GM21447 (cell line): ENCODE data around the gene UQCRC1.
A peak's percentile ranks its signal among the peaks of the same experiment; 100 is the strongest.
"Not testable (repeated sequence)": the region's sequence is repeated elsewhere in the genome, so short reads cannot be mapped to it uniquely, and the experiment has no call there.

Experiments
- ATAC-seq: cut with Tn5 transposase; IDR thresholded peaks from one replicate; pipeline ENCODE4 v1.9.1; 2021; ENCODE audit not compliant: unreplicated experiment

UQCRC1 gene

DNA sequence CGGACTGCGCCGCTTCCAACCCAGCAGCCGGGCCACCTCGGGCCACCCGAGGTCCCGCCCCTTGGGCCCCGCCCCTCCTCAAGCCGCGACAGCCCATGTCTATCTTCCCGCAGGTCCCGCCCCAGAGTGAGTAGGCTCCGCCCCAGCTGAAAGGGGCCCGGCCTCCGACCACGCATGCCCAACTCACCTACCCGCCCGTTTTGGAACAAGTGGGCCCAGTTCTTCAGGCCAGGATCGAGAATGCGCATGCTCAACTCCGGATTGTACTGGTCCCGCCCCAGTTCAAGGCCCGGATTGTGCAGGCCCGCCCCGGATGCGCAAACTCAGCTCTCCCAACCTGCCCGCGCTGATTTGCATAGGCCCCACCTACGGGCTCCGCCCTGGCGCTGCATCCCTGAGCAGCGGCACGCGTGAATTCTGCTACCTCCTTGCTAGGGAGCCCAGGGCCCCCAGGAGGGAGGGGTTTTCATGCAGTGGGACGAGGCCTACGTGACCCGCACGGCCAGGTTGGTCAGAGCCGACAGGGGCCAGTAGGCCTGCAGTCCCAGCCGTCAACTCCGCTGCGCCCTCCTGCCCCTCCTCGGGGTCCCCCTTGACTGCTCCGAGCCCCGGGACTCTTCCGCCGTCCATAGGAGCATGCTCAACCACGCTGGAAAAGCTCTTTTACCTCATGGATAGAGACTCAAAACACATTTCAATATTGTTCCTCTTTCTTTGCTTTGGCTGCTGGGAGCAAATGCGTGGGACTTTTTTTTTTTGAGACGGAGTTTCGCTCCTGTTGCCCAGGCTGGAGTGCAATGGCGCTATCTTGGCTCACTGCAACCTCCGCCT is 52.4 kb downstream of the UQCRC1 start, which contains the start of gene PFKFB4:
Gene PFKFB4 (minus strand): TSS at position 8 of the 831 bp plus-strand sequence. CDS start 26 bp downstream, outside the sequence.
- ATAC-seq = peak; percentile 79

DNA sequence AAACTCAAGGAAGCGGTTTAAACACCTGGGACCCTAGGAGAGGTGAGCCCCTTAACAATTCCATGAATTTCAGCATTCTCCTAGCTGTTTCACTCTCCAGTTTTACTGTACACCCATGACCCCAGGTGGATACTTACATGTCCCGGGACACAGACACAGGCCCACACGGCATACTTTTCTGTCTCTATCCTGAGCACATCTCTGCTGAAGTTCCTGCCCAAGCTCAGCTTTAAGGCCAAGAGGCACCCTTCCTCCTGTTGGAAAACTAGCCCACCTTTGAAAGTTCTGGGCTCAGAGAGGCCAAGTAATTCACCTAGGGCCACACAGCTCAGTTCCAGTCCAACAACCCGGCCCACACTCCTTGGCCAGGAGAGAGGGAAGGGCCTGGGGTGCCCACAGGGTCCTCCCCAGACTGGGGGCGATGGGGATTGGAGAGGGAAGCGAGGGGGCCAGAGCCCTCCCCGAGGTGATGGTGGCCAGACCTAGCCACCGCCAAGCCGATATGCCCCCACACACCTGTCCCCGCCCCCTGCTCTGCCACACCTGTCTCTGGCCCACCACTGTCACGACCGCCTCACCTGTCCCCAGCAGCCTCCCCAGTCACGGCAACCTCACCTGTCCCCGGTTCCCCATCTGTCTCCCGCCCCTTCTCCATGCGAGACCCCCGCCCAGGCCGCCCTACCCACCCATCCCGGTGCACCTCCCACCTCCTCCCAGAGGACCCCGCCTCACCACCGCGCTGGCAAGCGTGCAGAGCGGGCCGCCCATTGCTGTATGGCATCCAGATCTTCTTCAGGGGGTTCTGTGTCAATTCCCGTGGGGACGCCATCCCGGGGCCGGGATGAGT is 53.3 kb downstream of the UQCRC1 start:
- no peak for ATAC-seq

- ATAC-seq = no peak
Observed at GRCh38 chr3:48555231-48555948, 54.1 kb downstream of the UQCRC1 start.

- ATAC-seq = no peak
Observed at GRCh38 chr3:48553886-48554845, 55.3 kb downstream of the UQCRC1 start.

- ATAC-seq = no peak
Observed at GRCh38 chr3:48553361-48553760, 56.1 kb downstream of the UQCRC1 start.

DNA sequence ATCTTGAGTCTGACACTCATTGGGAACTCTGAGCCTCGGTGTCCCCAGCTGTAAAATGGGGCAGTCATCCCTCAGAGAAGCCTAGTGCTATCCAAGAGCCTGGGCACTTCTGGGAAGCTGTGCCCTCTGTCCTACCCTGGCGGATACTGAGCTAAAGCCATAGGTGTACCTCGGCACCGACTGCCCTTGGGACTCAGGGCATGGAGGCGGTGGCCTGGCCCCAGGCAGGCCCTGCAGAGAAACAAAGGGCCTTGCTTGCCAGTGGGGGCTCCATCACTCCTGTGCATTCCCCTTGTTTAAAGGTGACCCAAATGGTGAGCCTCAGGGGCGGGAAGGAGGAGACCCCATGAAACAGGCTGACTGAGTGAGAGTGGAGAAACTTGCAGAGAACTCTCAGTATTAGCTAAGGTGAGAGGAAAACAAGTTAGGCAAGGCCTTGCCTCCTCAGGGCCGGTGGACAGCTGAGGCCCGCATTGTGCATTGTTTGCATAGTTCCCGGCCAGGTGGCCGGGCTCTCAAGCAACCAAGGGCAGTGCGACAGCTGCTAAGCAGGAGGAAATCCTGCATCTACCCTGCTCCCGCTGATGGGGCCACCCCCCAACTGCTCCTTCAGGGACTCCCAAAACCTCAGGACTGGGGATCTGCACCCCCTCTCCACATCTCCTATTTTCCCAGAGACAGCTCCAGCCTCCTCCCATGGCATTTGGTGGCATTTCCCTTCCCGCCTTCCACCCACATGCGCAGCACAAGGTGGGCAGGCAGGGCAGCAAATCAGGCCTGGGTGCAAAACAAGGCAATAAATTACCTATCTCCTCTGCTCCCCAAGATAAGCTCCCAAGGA is 57.1 kb downstream of the UQCRC1 start:
- no peak for ATAC-seq

- ATAC-seq = not testable (repeated sequence)
Observed at GRCh38 chr3:48551651-48552050, 57.8 kb downstream of the UQCRC1 start.
